ENCODE measurements around the gene CBFA2T2. TPM values are rescaled to one million over a fixed set of nuclear protein-coding genes. Genes with fewer than 3 reads are reported as not detected.
"Not testable (repeated sequence)": the region's sequence is repeated elsewhere in the genome, so short reads cannot be mapped to it uniquely, and the experiment has no call there.

CBFA2T2 gene
- total RNA-seq, 1 experiment from 2014 or later, result 13.1 TPM

- no peak for DNase-seq (ENCODE audit: low spot score)
- ChIA-PET POLR2A (ENCODE audit: low non-redundant PET) (no interaction called here), CTCF (no interaction called here)
- BruUV-seq (replicated peaks), result no TSS peak
- Histone ChIP-seq H3K4me1 (ENCODE audit: insufficient read depth, low read length, poor library complexity, severe bottlenecking) (no peaks in the 10 kb centered on the region), H3K36me3 (ENCODE audit: insufficient read depth, low read length, poor library complexity, severe bottlenecking) (peaks cover 8% of the 10 kb centered on the region), H3K9me3 (ENCODE audit: low read depth, low read length, poor library complexity, severe bottlenecking) (no peaks in the 10 kb centered on the region), H3K4me3 (ENCODE audit: low read depth, low read length, poor library complexity, severe bottlenecking) (no peak overlapping the region), H3K27me3 (replicated peaks; ENCODE audit: insufficient read depth, low read depth, low read length, poor library complexity) (no peaks in the 10 kb centered on the region), H3K27ac (ENCODE audit: low read depth, low read length, poor library complexity, severe bottlenecking) (no peak overlapping the region)
- intact Hi-C loops (cut with micrococcal nuclease; ENCODE audit: unreplicated experiment), result no loop called here
- TF ChIP-seq, protein P1, sequence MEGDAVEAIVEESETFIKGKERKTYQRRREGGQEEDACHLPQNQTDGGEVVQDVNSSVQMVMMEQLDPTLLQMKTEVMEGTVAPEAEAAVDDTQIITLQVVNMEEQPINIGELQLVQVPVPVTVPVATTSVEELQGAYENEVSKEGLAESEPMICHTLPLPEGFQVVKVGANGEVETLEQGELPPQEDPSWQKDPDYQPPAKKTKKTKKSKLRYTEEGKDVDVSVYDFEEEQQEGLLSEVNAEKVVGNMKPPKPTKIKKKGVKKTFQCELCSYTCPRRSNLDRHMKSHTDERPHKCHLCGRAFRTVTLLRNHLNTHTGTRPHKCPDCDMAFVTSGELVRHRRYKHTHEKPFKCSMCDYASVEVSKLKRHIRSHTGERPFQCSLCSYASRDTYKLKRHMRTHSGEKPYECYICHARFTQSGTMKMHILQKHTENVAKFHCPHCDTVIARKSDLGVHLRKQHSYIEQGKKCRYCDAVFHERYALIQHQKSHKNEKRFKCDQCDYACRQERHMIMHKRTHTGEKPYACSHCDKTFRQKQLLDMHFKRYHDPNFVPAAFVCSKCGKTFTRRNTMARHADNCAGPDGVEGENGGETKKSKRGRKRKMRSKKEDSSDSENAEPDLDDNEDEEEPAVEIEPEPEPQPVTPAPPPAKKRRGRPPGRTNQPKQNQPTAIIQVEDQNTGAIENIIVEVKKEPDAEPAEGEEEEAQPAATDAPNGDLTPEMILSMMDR (conservative IDR thresholded peaks at IDR 0.05; ENCODE audit: low read depth, low read length), result no peak
- no peak for TF ChIP-seq EZH2 (IDR thresholded peaks at IDR 0.05; ENCODE audit: borderline replicate concordance, low read depth, low read length, poor library complexity, severe bottlenecking)
These were observed 155.1 kb downstream of the CBFA2T2 start for GRCh38 chr20:33645072-33645358.

- Histone ChIP-seq H3K27me3 (replicated peaks; ENCODE audit: insufficient read depth, low read depth, low read length, poor library complexity) (no peaks in the 10 kb centered on the region), H3K4me3 (ENCODE audit: low read depth, low read length, poor library complexity, severe bottlenecking) (no peak overlapping the region), H3K9me3 (ENCODE audit: low read depth, low read length, poor library complexity, severe bottlenecking) (no peaks in the 10 kb centered on the region), H3K4me1 (ENCODE audit: insufficient read depth, low read length, poor library complexity, severe bottlenecking) (no peaks in the 10 kb centered on the region), H3K36me3 (ENCODE audit: insufficient read depth, low read length, poor library complexity, severe bottlenecking) (peaks cover 6% of the 10 kb centered on the region), H3K27ac (ENCODE audit: low read depth, low read length, poor library complexity, severe bottlenecking) (no peak overlapping the region)
- BruUV-seq (replicated peaks), result no TSS peak
- intact Hi-C loops (cut with micrococcal nuclease; ENCODE audit: unreplicated experiment), result no loop called here
- DNase-seq (ENCODE audit: low spot score), result no peak
- no peak for TF ChIP-seq EZH2 (IDR thresholded peaks at IDR 0.05; ENCODE audit: borderline replicate concordance, low read depth, low read length, poor library complexity, severe bottlenecking)
- TF ChIP-seq, protein P1 (conservative IDR thresholded peaks at IDR 0.05; ENCODE audit: low read depth, low read length), result no peak
- POLR2A ChIA-PET (ENCODE audit: low non-redundant PET), result no interaction called here
- CTCF ChIA-PET, result no interaction called here
These were observed 155.5 kb downstream of the CBFA2T2 start for GRCh38 chr20:33645396-33645795.

- H3K27ac ChIP-seq (ENCODE audit: low read depth, low read length, poor library complexity, severe bottlenecking), result no peak overlapping the region
- no peak overlapping the region for H3K4me3 ChIP-seq (ENCODE audit: low read depth, low read length, poor library complexity, severe bottlenecking)
- BruUV-seq (replicated peaks), result no TSS peak
- no peaks in the 10 kb centered on the region for H3K4me1 ChIP-seq (ENCODE audit: insufficient read depth, low read length, poor library complexity, severe bottlenecking)
- intact Hi-C loops (cut with micrococcal nuclease; ENCODE audit: unreplicated experiment), result no loop called here
- DNase-seq (ENCODE audit: low spot score), result no peak
- ChIA-PET POLR2A (ENCODE audit: low non-redundant PET) (no interaction called here), CTCF (no interaction called here)
- no peaks in the 10 kb centered on the region for H3K9me3 ChIP-seq (ENCODE audit: low read depth, low read length, poor library complexity, severe bottlenecking)
- peaks cover 5% of the 10 kb centered on the region for H3K36me3 ChIP-seq (ENCODE audit: insufficient read depth, low read length, poor library complexity, severe bottlenecking)
- no peaks in the 10 kb centered on the region for H3K27me3 ChIP-seq (replicated peaks; ENCODE audit: insufficient read depth, low read depth, low read length, poor library complexity)
- TF ChIP-seq, protein P1 (conservative IDR thresholded peaks at IDR 0.05; ENCODE audit: low read depth, low read length), result no peak
- no peak for TF ChIP-seq EZH2 (IDR thresholded peaks at IDR 0.05; ENCODE audit: borderline replicate concordance, low read depth, low read length, poor library complexity, severe bottlenecking)
These were observed 156.3 kb downstream of the CBFA2T2 start for GRCh38 chr20:33646191-33646590.

DNA sequence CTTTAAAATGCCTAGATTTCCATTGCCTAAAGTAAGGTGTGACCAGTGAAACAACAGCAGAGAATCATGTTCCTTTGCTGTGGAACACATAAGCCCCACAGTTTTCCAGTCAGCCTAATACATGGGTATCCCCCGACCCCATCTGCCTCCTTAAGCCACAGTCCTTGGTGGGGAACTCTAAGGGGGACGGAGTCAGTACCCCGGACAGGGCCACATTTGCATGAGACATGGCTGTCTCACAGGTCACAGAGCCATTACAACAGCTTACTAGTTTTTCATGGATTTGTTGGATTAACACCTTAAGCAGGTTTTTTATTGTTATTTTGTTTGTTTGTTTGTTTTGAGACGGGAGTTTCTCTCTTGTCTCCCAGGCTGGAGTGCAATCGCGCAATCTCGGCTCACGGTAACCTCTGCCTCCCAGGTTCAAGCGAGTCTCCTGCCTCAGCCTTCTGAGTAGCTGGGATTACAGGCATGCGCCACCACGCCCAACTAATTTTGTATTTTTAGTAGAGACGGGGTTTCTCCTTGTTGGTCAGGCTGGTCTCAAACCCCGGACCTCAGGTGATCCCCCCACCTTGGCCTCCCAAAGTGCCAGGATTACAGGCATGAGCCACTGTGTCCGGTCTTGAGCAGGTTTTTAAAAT, 157.2 kb downstream of the CBFA2T2 start:
- not testable (repeated sequence) for BruUV-seq (replicated peaks)

More for the DNA sequence above, 157.2 kb downstream of the CBFA2T2 start:
- intact Hi-C loops (cut with micrococcal nuclease; ENCODE audit: unreplicated experiment); H3K4me1 ChIP-seq (ENCODE audit: insufficient read depth, low read length, poor library complexity, severe bottlenecking); DNase-seq (ENCODE audit: low spot score); H3K9me3 ChIP-seq (ENCODE audit: low read depth, low read length, poor library complexity, severe bottlenecking); H3K27me3 ChIP-seq (replicated peaks; ENCODE audit: insufficient read depth, low read depth, low read length, poor library complexity); H3K4me3 ChIP-seq (ENCODE audit: low read depth, low read length, poor library complexity, severe bottlenecking); POLR2A ChIA-PET (ENCODE audit: low non-redundant PET); CTCF ChIA-PET; H3K27ac ChIP-seq (ENCODE audit: low read depth, low read length, poor library complexity, severe bottlenecking); H3K36me3 ChIP-seq (ENCODE audit: insufficient read depth, low read length, poor library complexity, severe bottlenecking): not testable (repeated sequence)

Measured in A673 (cell line).